ENCODE data around the gene RABGGTA. TPM values are rescaled to one million over a fixed set of nuclear protein-coding genes. Genes with fewer than 3 reads are reported as not detected.

RABGGTA gene
- polyA plus RNA-seq, 4 donors: 18.0 to 31.1 (median 20.8) TPM

- no peak for DNase-seq (ENCODE audit: low read depth in 4 of 4, low spot score in 2 of 4)
Measured at GRCh38 chr14:24261969-24262327, 9.4 kb downstream of the RABGGTA start.

- DNase-seq (ENCODE audit: low read depth in 4 of 4, low spot score in 2 of 4): no peak
Measured at GRCh38 chr14:24261256-24261968, 10.0 kb downstream of the RABGGTA start.

- no peak for DNase-seq (ENCODE audit: low read depth in 4 of 4, low spot score in 2 of 4)
Measured at GRCh38 chr14:24260780-24261157, 10.6 kb downstream of the RABGGTA start.

GRCh38 chr14:24260026-24260779, 11.2 kb downstream of the RABGGTA start:
- no peak for DNase-seq (ENCODE audit: low read depth in 4 of 4, low spot score in 2 of 4)

- DNase-seq (ENCODE audit: low read depth in 4 of 4, low spot score in 2 of 4): no peak
Measured at GRCh38 chr14:24259282-24260025, 11.9 kb downstream of the RABGGTA start.

GRCh38 chr14:24258548-24259265, 12.7 kb downstream of the RABGGTA start:
- DNase-seq (ENCODE audit: low read depth in 4 of 4, low spot score in 2 of 4): no peak

GRCh38 chr14:24258119-24258518, 13.3 kb downstream of the RABGGTA start:
- DNase-seq (ENCODE audit: low read depth in 4 of 4, low spot score in 2 of 4): no peak

GRCh38 chr14:24256960-24257359, 14.4 kb downstream of the RABGGTA start:
- DNase-seq (ENCODE audit: low read depth in 4 of 4, low spot score in 2 of 4): no peak

GRCh38 chr14:24255931-24256711, 15.3 kb downstream of the RABGGTA start:
- DNase-seq (ENCODE audit: low read depth in 4 of 4, low spot score in 2 of 4): no peak

GRCh38 chr14:24255438-24255837, 16.0 kb downstream of the RABGGTA start:
- DNase-seq (ENCODE audit: low read depth in 4 of 4, low spot score in 2 of 4): no peak

GRCh38 chr14:24254630-24255392, 16.6 kb downstream of the RABGGTA start:
- DNase-seq (ENCODE audit: low read depth in 4 of 4, low spot score in 2 of 4): no peak

- no peak for DNase-seq (ENCODE audit: low read depth in 4 of 4, low spot score in 2 of 4)
Measured at GRCh38 chr14:24253936-24254335, 17.5 kb downstream of the RABGGTA start.

- DNase-seq (ENCODE audit: low read depth in 4 of 4, low spot score in 2 of 4): no peak
Measured at GRCh38 chr14:24252289-24253124, 18.9 kb downstream of the RABGGTA start.

- DNase-seq (ENCODE audit: low read depth in 4 of 4, low spot score in 2 of 4): no peak
Measured at GRCh38 chr14:24251880-24252288, 19.5 kb downstream of the RABGGTA start.

GRCh38 chr14:24250354-24250753, 21.0 kb downstream of the RABGGTA start:
- DNase-seq (ENCODE audit: low read depth in 4 of 4, low spot score in 2 of 4): no peak

GRCh38 chr14:24249230-24250021, 22.0 kb downstream of the RABGGTA start:
- DNase-seq (ENCODE audit: low read depth in 4 of 4, low spot score in 2 of 4): no peak

GRCh38 chr14:24247422-24247821, 24.0 kb downstream of the RABGGTA start:
- no peak for DNase-seq (ENCODE audit: low read depth in 4 of 4, low spot score in 2 of 4)

- no peak for DNase-seq (ENCODE audit: low read depth in 4 of 4, low spot score in 2 of 4)
Measured at GRCh38 chr14:24246765-24247212, 24.6 kb downstream of the RABGGTA start.

All from left renal cortex interstitium (tissue), 4 donors.